HCT116 (cell line): ENCODE results near the gene CD200R1L. TPM values are rescaled to one million over a fixed set of nuclear protein-coding genes. Genes with fewer than 3 reads are reported as not detected.

ENCODE experiments used
- ATAC-seq: fragments of 200-7000 bp; cut with Tn5 transposase; 2 replicates; pipeline ENCODE4 v1.9.1; 2020; ENCODE audit warnings: mild to moderate bottlenecking, moderate library complexity
- BruUV-seq: library from RNA; stranded (reverse); fragments of 400-500 nt; replicated peaks from 2 replicates; lab custom pipeline; 2021; lab: Mats Ljungman, UMichigan
- CTCF ChIA-PET: fragments of 300-600 bp; sonication (Branson Sonifier 250); formaldehyde crosslinking; loops from one replicate; lab custom pipeline; 2021; ENCODE audit warnings: antibody characterized with exemption; lab: Charles Lee
- POLR2A ChIA-PET: fragments of 300-600, 350-600 bp; sonication (Branson Sonifier 250); formaldehyde crosslinking; loops from one replicate; lab custom pipeline; 2021; ENCODE audit warnings: antibody characterized with exemption; lab: Charles Lee
- RAD21 ChIA-PET, 2 experiments: fragments of 300-600 bp; sonication (Branson Sonifier 250); formaldehyde crosslinking; loops; one replicate each; lab custom pipeline; 2023; ENCODE audit warnings: low total read pairs in 2 of 2; ENCODE audit not compliant: uncharacterized antibody in 2 of 2, unreplicated experiment in 2 of 2, low non-redundant PET in 1 of 2; lab: Charles Lee
- DNase-seq: peaks from one replicate; pipeline ENCODE4 v3.0.0-alpha.2; 2010; ENCODE audit warnings: low read depth, low spot score
- H2AFZ ChIP-seq: fragments of 200-600 bp; shearing (Covaris generic), sonication (generic); 2 replicates; pipeline ENCODE4 v1.6.1; 2017; ENCODE audit warnings: low read depth, mixed run types, mixed read lengths, antibody characterized with exemption, low read length; ENCODE audit not compliant: poor library complexity, severe bottlenecking
- H3K27ac ChIP-seq: 2 replicates; pipeline ENCODE4 v1.5.1; 2012; ENCODE audit warnings: low read depth, low read length
- H3K27me3 ChIP-seq: fragments of 200-600 bp; sonication (generic); 2 replicates; pipeline ENCODE4 v1.6.1; 2016; ENCODE audit warnings: mixed run types, low read length, mixed read lengths; ENCODE audit not compliant: insufficient read depth
- H3K36me3 ChIP-seq, 2 experiments: fragments of 200-500 bp in 1 of 2; fragments of 200-600 bp in 1 of 2; sonication (Bioruptor generic) in 1 of 2; sonication (generic) in 1 of 2; 2 replicates each; pipeline versions ENCODE4 v1.5.1 to v1.6.1; 2014 to 2016; ENCODE audit warnings: low read length in 2 of 2, inconsistent platforms in 1 of 2, mixed read lengths in 1 of 2, mixed run types in 1 of 2; ENCODE audit not compliant: insufficient read depth in 2 of 2, control insufficient read depth in 1 of 2
- H3K4me1 ChIP-seq, 2 experiments: fragments of 200-600 bp in 1 of 2; sonication (generic) in 1 of 2; 2 replicates each; pipeline versions ENCODE4 v1.5.1 to v1.6.1; 2012 to 2017; ENCODE audit warnings: low read length in 2 of 2, inconsistent platforms in 1 of 2, mild to moderate bottlenecking in 1 of 2, mixed read lengths in 1 of 2, mixed run types in 1 of 2, moderate library complexity in 1 of 2; ENCODE audit not compliant: insufficient read depth in 2 of 2, control insufficient read depth in 1 of 2
- H3K4me2 ChIP-seq: fragments of 200-600 bp; sonication (generic); 2 replicates; pipeline ENCODE4 v1.6.1; 2017; ENCODE audit warnings: mixed run types, low read length, mixed read lengths
- H3K4me3 ChIP-seq, 2 experiments: fragments of 200-600 bp in 1 of 2; sonication (generic) in 1 of 2; replicated peaks in 1 of 2; 2 replicates each; pipeline ENCODE4 v1.5.1; 2011 to 2016; ENCODE audit warnings: low read length in 2 of 2, control low read depth in 1 of 2, low read depth in 1 of 2, mild to moderate bottlenecking in 1 of 2, mixed read lengths in 1 of 2, mixed run types in 1 of 2
- H3K79me2 ChIP-seq: fragments of 200-600 bp; sonication (generic); 2 replicates; pipeline ENCODE4 v1.6.1; 2017; ENCODE audit warnings: mild to moderate bottlenecking, mixed run types, low read length, moderate library complexity, mixed read lengths; ENCODE audit not compliant: insufficient read depth
- H3K9ac ChIP-seq: fragments of 200-600 bp; sonication (generic); 2 replicates; pipeline ENCODE4 v1.6.1; 2016; ENCODE audit warnings: low read length, mixed read lengths
- H3K9me2 ChIP-seq: fragments of 200-600 bp; sonication (generic), shearing (Covaris generic); 2 replicates; pipeline ENCODE4 v1.6.1; 2017; ENCODE audit warnings: mixed run types, mild to moderate bottlenecking, moderate library complexity; ENCODE audit not compliant: insufficient read depth
- H3K9me3 ChIP-seq, 2 experiments: fragments of 200-500 bp in 1 of 2; fragments of 200-600 bp in 1 of 2; sonication (Bioruptor generic) in 1 of 2; sonication (generic) in 1 of 2; 2 replicates each; pipeline ENCODE4 v1.6.1; 2014 to 2017; ENCODE audit warnings: low read length in 2 of 2, mixed read lengths in 2 of 2, inconsistent platforms in 1 of 2, low read depth in 1 of 2, mild to moderate bottlenecking in 1 of 2, mixed run types in 1 of 2, moderate library complexity in 1 of 2; ENCODE audit not compliant: control insufficient read depth in 1 of 2, insufficient read depth in 1 of 2
- H4K20me1 ChIP-seq: fragments of 200-600 bp; sonication (generic), shearing (Covaris generic); 2 replicates; pipeline ENCODE4 v1.6.1; 2017; ENCODE audit warnings: mixed run types, mild to moderate bottlenecking, moderate library complexity; ENCODE audit not compliant: insufficient read depth
- CBX3 ChIP-seq: IDR thresholded peaks from 2 replicates; pipeline ENCODE4 v1.6.1; 2012; ENCODE audit warnings: low read depth
- EGR1 ChIP-seq: IDR thresholded peaks from 2 replicates; pipeline ENCODE4 v1.6.1; 2012; ENCODE audit warnings: low read depth
- ELF1 ChIP-seq: IDR thresholded peaks from 2 replicates; pipeline ENCODE4 v1.6.1; 2012; ENCODE audit warnings: low read depth, borderline replicate concordance
- EZH2phosphoT487 ChIP-seq: fragments of 200-600 bp; IDR thresholded peaks from 2 replicates; pipeline ENCODE4 v1.6.1; 2018; ENCODE audit warnings: antibody characterized with exemption, borderline replicate concordance
- FOSL1 ChIP-seq: IDR thresholded peaks from 2 replicates; pipeline ENCODE4 v1.6.1; 2012; ENCODE audit warnings: low read depth
- JUND ChIP-seq: IDR thresholded peaks from 2 replicates; pipeline ENCODE4 v1.6.1; 2012
- MAX ChIP-seq: IDR thresholded peaks from 2 replicates; pipeline ENCODE4 v1.6.1; 2012
- RAD21 ChIP-seq: IDR thresholded peaks from 2 replicates; pipeline ENCODE4 v1.6.1; 2012; ENCODE audit warnings: low read depth, mild to moderate bottlenecking
- SIN3A ChIP-seq: IDR thresholded peaks from 2 replicates; pipeline ENCODE4 v1.6.1; 2012; ENCODE audit warnings: low read depth
- SRF ChIP-seq: IDR thresholded peaks from 2 replicates; pipeline ENCODE4 v1.6.1; 2012; ENCODE audit warnings: low read depth
- TCF7L2 ChIP-seq: IDR thresholded peaks from 2 replicates; pipeline ENCODE4 v1.7.0; 2011; ENCODE audit warnings: borderline replicate concordance, inconsistent platforms; ENCODE audit not compliant: insufficient read depth, insufficient read length; ENCODE audit errors: extremely low read depth
- YY1 ChIP-seq: IDR thresholded peaks from 2 replicates; pipeline ENCODE4 v1.6.1; 2011; ENCODE audit warnings: low read length, low read depth, moderate library complexity, mild to moderate bottlenecking; ENCODE audit not compliant: insufficient replicate concordance; ENCODE audit errors: extremely low read depth
- ZBTB33 ChIP-seq: IDR thresholded peaks from 2 replicates; pipeline ENCODE4 v1.6.1; 2011; ENCODE audit warnings: mild to moderate bottlenecking, low read length, moderate library complexity; ENCODE audit not compliant: insufficient replicate concordance; ENCODE audit errors: extremely low read depth
- ZNF274 ChIP-seq: fragments of 200-500 bp; sonication (Bioruptor generic); IDR thresholded peaks from 2 replicates; pipeline ENCODE4 v1.6.1; 2014; ENCODE audit warnings: mild to moderate bottlenecking, low read depth, low read length, inconsistent platforms
- intact Hi-C: fragments of 100-400 bp; cut with micrococcal nuclease; formaldehyde crosslinking; loops from 2 replicates; pipeline ENCODE4 v1.10.0; 2022
- total RNA-seq: library from RNA; stranded (reverse); gene quantifications from one replicate; pipeline ENCODE4 v1.2.1, GENCODE V29; 2021; ENCODE audit not compliant: unreplicated experiment
- TF ChIP-seq, protein P1 (sequence below): IDR thresholded peaks from 2 replicates; pipeline ENCODE4 v1.6.1; 2012
- TF ChIP-seq, protein P2 (sequence below), 3 experiments: fragments of 200-600 bp in 1 of 3; sonication (generic) in 1 of 3; IDR thresholded peaks in 2 of 3; conservative IDR thresholded peaks in 1 of 3; 2 replicates each; pipeline ENCODE4 v1.5.1; 2012 to 2017; ENCODE audit warnings: low read depth in 2 of 3, low read length in 2 of 3, antibody characterized with exemption in 1 of 3, borderline replicate concordance in 1 of 3, control low read depth in 1 of 3, mild to moderate bottlenecking in 1 of 3, mixed read lengths in 1 of 3, mixed run types in 1 of 3, moderate library complexity in 1 of 3; ENCODE audit not compliant: insufficient read depth in 1 of 3

Gene CD200R1L
- total RNA-seq, 1 experiment from 2014 or later, result not detected

- ChIA-PET POLR2A (interaction anchor here (0.9 kb wide), 1 partner anchor 18 kb away, joined by 3 read pairs; no protein-coding TSS in a partner anchor), RAD21 (no interaction called here), CTCF (interaction anchor here (2.8 kb wide), 1 partner anchor 45 kb away, joined by 7 read pairs; no protein-coding TSS in a partner anchor)
- Histone ChIP-seq H4K20me1 (no peaks in the 10 kb centered on the region), H3K27me3 (no peaks in the 10 kb centered on the region), H3K36me3 (no peaks in the 10 kb centered on the region), H3K79me2 (no peaks in the 10 kb centered on the region), H3K4me2 (no peak overlapping the region), H3K4me1 (no peaks in the 10 kb centered on the region), H3K9me2 (no peaks in the 10 kb centered on the region), H3K9ac (no peak overlapping the region), H3K4me3 (no peak overlapping the region), H3K9me3 (no peaks in the 10 kb centered on the region), H2AFZ (no peak overlapping the region), H3K27ac (no peak overlapping the region)
- ATAC-seq, result no peak
- TF ChIP-seq, protein P1, sequence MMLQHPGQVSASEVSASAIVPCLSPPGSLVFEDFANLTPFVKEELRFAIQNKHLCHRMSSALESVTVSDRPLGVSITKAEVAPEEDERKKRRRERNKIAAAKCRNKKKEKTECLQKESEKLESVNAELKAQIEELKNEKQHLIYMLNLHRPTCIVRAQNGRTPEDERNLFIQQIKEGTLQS, result no peak
- TF ChIP-seq EGR1 (no peak), RAD21 (no peak), ZBTB33 (no peak), ELF1 (no peak), YY1 (no peak), FOSL1 (no peak), JUND (no peak), CBX3 (no peak), MAX (no peak), SRF (no peak), TCF7L2 (no peak), ZNF274 (no peak), EZH2phosphoT487 (no peak), SIN3A (no peak)
- TF ChIP-seq, protein P2, sequence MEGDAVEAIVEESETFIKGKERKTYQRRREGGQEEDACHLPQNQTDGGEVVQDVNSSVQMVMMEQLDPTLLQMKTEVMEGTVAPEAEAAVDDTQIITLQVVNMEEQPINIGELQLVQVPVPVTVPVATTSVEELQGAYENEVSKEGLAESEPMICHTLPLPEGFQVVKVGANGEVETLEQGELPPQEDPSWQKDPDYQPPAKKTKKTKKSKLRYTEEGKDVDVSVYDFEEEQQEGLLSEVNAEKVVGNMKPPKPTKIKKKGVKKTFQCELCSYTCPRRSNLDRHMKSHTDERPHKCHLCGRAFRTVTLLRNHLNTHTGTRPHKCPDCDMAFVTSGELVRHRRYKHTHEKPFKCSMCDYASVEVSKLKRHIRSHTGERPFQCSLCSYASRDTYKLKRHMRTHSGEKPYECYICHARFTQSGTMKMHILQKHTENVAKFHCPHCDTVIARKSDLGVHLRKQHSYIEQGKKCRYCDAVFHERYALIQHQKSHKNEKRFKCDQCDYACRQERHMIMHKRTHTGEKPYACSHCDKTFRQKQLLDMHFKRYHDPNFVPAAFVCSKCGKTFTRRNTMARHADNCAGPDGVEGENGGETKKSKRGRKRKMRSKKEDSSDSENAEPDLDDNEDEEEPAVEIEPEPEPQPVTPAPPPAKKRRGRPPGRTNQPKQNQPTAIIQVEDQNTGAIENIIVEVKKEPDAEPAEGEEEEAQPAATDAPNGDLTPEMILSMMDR (IDR thresholded peaks at IDR 0.05 in 2 of 3, conservative IDR thresholded peaks at IDR 0.05 in 1 of 3; ENCODE audit: borderline replicate concordance in 1 of 3, insufficient read depth in 1 of 3, low read depth in 2 of 3, low read length in 2 of 3), result no peak
- no TSS peak for BruUV-seq
- intact Hi-C loops, result no loop called here
- no peak for DNase-seq
Measured at GRCh38 chr3:112779558-112780480, 66.8 kb downstream of the CD200R1L start.
